Measurements from ENCODE around the gene HM13. TPM values are rescaled to one million over a fixed set of nuclear protein-coding genes. Genes with fewer than 3 reads are reported as not detected.

The HM13 gene
- total and polyA plus RNA-seq, 9 of the 15 experiments (the other 6 are each of a cell fraction or from before 2014, with no cell fraction given): 7.7 to 136 (median 74.5) TPM

DNA sequence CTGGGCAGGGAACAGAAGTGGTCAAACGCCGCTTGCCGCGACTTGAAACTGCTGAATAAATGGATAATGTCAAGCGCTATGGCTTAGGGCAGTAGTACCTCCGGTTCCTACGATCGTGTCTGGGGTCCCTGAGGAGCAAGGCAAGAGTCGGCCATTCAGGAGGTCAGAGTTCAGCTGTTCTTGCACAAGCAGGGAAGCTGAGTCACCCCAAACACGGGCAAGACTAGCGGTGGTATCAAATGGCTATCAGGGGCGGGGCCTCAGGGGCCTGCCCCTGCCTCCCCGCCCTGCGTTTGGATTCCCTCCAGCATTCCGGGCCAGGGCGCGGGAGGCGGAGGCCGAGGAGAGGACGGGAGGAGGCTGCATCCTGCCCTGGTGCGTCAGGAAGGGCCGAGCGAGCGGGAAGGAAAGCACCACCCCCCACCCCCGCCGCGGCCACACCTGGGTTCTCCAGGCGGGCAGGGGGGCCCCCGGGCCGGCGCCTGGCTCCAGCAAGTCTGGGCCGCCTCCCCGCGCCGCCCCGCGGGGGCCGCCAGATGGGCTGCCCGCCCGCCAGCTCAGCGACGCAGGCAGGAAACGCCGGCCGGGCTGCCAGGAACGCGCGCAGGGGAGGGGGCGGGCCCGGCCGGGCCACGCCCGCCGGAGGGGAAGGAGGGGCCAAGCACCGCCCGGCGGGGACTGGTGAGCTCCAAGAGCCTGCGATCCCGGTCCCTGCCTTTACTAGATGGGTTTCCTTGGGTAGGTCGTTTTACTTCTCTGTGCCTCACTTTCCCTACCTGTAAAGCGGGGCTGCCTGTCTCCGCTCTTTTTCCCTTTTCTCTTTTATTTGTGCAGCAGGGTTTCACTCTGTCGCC is 58.7 kb downstream of the HM13 start (continued):
- no peak for TF ChIP-seq ZNF407 (IDR thresholded peaks at IDR 0.05; ENCODE audit: low read depth)
- TF ChIP-seq, protein P1, sequence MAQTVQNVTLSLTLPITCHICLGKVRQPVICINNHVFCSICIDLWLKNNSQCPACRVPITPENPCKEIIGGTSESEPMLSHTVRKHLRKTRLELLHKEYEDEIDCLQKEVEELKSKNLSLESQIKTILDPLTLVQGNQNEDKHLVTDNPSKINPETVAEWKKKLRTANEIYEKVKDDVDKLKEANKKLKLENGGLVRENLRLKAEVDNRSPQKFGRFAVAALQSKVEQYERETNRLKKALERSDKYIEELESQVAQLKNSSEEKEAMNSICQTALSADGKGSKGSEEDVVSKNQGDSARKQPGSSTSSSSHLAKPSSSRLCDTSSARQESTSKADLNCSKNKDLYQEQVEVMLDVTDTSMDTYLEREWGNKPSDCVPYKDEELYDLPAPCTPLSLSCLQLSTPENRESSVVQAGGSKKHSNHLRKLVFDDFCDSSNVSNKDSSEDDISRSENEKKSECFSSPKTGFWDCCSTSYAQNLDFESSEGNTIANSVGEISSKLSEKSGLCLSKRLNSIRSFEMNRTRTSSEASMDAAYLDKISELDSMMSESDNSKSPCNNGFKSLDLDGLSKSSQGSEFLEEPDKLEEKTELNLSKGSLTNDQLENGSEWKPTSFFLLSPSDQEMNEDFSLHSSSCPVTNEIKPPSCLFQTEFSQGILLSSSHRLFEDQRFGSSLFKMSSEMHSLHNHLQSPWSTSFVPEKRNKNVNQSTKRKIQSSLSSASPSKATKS (CRISPR knock-in tag; IDR thresholded peaks at IDR 0.05): 0 out of 2 replicates have a peak, but pooled peaks have one; percentile 18
- TF ChIP-seq ZNF263 (CRISPR knock-in tag; IDR thresholded peaks at IDR 0.05; ENCODE audit: borderline replicate concordance): no peak; the same call in 1 of the 2 replicates
- TF ChIP-seq ZNF589 (CRISPR knock-in tag; IDR thresholded peaks at IDR 0.05; ENCODE audit: low read depth): peak; percentile 95
- TF ChIP-seq TRIM24 (IDR thresholded peaks at IDR 0.05): peak; percentile 75 to 82
- no peak for TF ChIP-seq ZNF184 (CRISPR knock-in tag; IDR thresholded peaks at IDR 0.05)
- TF ChIP-seq SMARCA4 (IDR thresholded peaks at IDR 0.05): peak; percentile 94
- TF ChIP-seq USF1 (CRISPR knock-in tag; IDR thresholded peaks at IDR 0.05): no peak
- TF ChIP-seq HES1 (IDR thresholded peaks at IDR 0.05; ENCODE audit: low read depth): 0 out of 2 replicates have a peak, but pooled peaks have one; percentile 24
- peak; percentile 86; the same call in 1 of the 2 replicates for TF ChIP-seq RNF2 (IDR thresholded peaks at IDR 0.05)
- peak; percentile 89 for TF ChIP-seq MAFG (tag; conservative IDR thresholded peaks at IDR 0.05)
- TF ChIP-seq L3MBTL2 (IDR thresholded peaks at IDR 0.05): peak; percentile 56
- peak in 1 of 2 experiments; percentile 43; a peak in 1 of 4 replicates for TF ChIP-seq FOXA3 (CRISPR knock-in tag; conservative IDR thresholded peaks at IDR 0.05 in 1 of 2, IDR thresholded peaks at IDR 0.05 in 1 of 2)
- no peak for TF ChIP-seq ARNT (IDR thresholded peaks at IDR 0.05)
- 0 out of 2 replicates have a peak, but pooled peaks have one; percentile 35 for TF ChIP-seq BRD4 (IDR thresholded peaks at IDR 0.05)
- peak; percentile 45 for TF ChIP-seq HNRNPK (IDR thresholded peaks at IDR 0.05; ENCODE audit: low read depth, low read length, poor library complexity, severe bottlenecking)
